HG02884 (cell line): ENCODE data around the gene ZP3.
"Not testable (repeated sequence)": the region's sequence is repeated elsewhere in the genome, so short reads cannot be mapped to it uniquely, and the experiment has no call there.

Source experiments
- ATAC-seq: cut with Tn5 transposase; IDR thresholded peaks from one replicate; pipeline ENCODE4 v1.9.1; 2021; ENCODE audit warnings: mild to moderate bottlenecking, moderate library complexity; ENCODE audit not compliant: unreplicated experiment

Gene ZP3

DNA sequence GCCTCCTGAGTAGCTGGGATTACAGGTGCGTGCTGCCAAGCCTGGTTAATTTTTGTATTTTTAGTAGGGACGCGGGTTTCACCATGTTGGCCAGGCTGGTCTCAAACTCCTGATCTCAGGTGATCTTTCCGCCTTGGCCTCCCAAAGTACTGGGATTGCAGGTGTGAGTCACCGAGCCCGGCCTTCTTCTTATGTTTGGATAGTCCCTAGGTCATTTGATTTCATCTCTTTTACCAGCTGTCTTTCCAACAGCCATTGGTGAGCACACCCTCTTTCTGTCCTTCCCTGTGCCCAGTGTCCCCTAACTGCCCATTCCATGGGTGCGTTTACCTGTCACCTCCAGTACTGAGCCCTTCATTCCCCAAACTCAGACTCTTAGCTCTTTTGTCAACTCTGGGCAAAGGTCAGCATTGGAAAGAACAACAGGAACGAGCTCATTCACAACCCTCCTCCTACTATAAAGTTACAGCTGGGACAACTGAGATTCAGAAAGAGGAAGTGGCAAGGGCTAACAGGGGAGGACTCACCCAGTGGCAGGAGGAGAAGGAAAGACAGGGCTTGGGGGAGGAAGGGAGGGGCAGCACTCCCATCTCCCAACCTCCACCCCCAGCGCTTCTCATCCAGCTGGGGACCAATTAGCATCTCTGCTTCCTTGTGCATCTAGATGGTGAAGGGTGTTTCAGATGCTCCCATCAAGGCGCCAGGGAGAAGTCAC is 20.8 kb upstream of the ZP3 start:
- no peak for ATAC-seq

DNA sequence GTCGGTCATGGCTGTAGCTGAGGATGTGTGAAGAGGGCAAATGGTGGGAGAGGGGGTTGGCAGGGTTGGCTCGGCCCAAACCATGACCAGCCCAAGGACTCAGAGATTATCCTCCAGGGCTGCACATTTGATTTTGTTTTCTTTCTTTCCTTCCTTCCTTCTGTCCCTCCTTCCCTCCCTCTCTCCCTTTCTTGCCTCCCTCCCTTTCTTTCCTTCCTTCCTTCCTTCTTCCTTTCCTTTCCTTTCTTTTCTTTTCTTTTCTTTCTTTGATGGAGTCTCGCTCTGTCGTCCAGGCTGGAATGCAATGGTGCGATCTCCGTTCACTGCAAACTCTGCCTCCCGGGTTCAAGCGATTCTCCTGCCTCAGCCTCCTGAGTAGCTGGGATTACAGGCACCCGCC is 19.0 kb upstream of the ZP3 start:
- ATAC-seq = no peak

DNA sequence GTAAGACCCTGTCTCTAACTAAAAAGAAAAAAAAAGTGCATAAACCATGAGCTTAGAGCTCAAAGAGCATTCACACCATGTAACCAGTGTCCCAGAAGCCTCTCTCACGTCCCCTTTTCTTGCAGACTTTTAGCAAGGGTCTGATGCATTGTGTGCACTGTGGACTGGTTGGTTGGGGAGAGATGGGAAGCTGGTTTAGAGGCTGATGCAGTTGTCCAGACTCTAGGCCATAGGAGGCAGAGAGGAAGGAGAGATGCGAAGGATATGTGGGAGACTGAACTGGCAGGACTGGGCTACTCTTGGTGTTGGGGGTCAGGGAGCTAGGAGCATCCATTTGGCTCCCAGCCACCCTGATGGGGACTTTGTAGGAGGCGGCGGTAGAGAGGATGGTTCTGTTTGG is 17.0 kb upstream of the ZP3 start:
- ATAC-seq = no peak

DNA sequence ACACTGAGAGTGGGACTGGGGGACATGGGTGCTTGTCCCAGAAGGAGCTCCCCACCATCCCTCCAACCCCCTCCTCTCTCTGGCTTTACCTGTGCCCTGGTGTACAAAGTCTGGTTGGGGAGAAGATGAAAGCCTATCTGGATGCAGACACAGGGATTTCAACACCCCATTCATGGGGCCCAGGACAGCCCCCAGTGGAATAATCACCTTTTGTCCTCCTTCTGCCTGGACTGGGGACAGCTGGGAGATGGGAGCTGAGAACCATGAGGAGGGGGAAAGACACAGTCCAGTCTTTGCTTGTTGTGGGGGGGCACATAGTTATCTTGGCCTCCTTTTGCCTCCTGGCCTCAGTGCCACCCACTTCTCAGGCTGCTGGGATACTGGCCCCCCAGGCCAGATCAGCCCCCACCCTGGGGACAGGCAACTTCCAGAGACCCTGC is 16.6 kb upstream of the ZP3 start:
- ATAC-seq = no peak

DNA sequence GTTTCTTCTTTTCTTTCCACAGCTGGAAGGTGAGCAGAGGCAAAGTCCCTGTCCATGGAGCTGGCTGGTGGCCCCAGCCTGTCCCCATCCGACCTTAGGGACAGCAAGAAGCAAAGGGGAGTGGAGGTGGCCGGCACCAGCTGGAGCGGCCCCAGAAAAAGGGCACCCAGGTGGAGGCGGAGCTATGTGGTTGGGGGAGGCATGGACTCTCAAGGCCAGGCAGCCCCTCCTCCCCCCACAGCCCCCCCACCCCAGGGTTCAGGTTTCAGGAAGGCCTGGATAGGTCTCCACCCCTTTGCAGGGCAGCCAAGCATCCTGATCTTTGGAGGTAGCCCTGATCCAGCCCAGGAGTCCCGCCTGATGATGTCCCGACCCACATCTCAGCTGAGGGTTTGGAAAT is 15.2 kb upstream of the ZP3 start, which contains the start of gene SSC4D:
SSC4D (minus strand) TSS at position 161 of the 400 bp plus-strand sequence. CDS start 5,258 bp downstream, outside the sequence.
- ATAC-seq = no peak

DNA sequence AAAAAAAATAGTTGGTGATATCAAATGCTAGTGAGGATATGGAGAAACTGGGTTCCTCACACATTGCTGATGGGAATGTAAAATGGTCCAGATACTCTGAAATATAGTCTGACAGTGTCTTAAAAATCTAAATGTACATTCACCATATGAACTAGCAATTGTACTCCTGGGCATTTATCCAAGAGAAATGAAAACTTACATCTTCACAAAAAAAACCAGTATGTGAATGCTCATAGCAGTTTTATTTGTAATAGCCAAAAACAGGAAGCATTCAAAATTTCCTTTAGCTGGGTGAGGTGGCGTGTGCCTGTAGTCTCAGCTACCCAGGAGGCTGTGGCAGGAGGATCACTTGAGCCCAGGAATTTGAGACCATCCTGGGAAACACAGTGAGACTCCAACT is 13.1 kb upstream of the ZP3 start:
- ATAC-seq = no peak

DNA sequence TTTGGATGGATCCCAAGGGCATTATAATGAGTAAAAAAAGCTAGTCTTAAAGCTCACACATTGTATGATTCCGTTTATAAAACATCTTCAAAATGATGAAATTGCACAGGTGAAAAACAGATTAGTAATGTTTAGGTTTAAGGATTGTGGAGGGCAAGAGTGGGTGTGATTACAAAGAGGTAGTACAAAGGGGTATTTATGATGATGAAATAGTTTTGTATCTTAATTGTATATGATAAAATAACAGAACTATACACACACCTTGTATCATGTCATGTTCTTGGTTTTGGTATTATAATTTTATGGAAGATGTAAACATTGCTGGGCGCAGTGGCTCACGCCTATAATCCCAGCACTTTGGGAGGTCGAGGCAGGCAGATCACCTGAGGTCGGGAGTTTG is 12.5 kb upstream of the ZP3 start:
- ATAC-seq = no peak

DNA sequence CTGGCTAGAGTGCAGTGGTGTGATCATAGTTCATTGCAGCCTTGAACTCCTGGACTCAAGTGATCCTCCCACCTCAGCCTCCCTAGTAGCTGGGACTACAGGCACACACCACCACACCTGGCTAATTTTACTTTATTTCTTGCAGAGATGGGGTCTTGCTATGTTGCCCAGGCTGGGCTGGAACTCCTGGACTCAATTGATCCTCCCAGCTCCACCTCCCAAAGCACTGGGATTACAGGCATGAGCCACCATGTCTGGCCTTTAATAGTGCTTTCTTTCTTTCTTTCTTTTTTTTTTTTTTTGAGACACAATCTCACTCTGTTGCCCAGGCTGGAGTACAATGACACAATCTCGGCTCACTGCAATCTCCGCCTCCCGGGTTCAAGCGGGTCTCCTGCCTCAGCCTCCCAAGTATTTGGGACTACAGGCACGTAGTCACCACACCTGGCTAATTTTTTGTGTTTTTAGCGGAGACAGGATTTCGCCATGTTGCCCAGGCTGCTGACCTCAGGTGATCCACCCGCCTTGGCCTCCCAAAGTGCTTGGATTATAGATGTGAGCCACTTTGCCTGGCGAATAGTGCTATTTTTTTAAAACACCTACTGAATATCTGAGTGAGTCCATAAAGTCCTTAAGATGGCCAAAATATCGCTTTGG is 7.0 kb upstream of the ZP3 start:
- not testable (repeated sequence) for ATAC-seq

DNA sequence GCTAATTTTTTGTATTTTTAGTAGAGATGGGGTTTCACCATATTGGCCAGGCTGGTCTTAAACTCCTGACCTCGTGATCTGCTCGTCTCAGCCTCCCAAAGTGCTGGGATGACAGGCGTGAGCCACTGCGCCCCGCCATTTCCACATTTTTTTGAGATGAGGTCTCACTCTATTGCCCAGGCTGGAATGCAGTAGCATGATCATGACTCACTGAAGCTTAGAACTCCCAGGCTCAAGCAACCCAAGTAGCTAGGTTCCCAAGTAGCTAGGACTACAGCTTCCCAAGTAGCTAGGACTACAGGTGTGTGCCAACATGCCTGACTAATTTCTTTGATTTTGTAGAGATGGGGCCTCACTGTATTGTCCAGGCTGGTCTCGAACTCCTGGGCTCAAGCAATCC is 3.7 kb upstream of the ZP3 start:
- not testable (repeated sequence) for ATAC-seq

DNA sequence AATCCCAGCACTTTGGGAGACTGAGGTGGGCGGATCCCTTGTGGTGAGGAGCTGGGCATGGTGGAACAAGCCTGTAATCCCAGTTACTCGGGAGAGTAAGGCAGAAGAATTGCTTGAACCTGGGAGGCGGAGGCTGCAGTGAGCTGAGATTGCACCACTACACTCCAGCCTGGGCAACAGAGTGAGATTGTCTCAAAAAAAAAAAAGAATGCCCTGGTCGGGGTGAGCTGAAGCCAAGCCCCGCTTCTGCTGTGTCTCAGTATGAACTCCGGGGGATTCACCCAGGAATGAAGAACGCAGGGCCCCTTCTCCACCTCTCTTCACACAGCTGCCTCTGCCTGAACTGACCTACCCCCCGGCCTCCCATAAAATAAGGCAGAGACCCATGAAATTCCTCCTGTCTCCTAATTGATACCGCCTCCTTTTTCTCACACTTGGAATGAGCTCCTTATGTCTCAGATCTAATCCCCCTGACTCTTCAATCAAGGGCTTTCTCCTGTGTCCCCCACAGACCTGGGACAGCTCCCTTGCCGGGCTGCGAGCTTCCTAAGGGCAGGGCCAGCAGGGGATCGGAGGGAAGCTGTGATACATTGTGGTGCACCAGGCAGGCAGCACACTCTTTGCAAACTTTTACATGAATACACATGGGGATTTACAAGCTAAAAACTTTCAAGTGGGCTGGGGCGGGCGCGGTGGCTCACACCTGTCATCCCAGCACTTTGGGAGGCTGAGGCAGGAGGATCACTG is 911 bp upstream of the ZP3 start:
- ATAC-seq = no peak

DNA sequence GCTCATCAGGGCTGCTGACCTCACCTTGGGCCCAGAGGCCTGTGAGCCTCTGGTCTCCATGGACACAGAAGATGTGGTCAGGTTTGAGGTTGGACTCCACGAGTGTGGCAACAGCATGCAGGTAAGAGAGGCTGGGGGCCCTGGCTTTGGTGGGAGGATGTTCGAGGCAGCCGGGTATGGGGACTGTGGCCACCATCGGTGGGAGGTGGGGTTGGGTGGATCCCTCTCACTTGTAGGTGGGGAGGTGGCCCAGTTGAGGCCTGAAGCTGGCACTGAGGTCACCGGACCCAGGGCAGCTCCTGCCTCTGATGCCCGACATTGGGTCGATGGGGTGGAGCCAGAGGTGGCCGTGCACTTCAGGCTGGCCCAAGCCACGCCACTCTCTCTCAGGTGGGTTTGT is 406 bp downstream of the ZP3 start:
- ATAC-seq = no peak

DNA sequence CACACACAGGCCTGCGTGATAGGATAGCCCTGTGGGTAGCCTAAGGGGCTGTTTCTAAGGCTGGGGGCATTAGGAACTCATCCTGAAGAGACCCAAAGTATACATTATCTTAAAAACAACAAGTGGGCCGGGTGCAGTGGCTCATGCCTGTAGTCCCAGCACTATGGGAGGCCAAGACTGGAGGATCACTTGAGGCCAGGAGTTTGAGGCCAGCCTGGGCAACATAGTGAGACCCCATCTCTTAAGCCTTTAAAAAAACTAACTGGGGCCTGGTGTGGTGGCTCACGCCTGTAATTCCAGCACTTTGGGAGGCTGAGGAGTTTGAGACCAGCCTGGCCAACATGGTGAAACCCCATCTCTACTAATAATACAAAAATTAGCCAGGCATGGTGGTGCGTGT is 808 bp downstream of the ZP3 start:
- ATAC-seq = not testable (repeated sequence)

DNA sequence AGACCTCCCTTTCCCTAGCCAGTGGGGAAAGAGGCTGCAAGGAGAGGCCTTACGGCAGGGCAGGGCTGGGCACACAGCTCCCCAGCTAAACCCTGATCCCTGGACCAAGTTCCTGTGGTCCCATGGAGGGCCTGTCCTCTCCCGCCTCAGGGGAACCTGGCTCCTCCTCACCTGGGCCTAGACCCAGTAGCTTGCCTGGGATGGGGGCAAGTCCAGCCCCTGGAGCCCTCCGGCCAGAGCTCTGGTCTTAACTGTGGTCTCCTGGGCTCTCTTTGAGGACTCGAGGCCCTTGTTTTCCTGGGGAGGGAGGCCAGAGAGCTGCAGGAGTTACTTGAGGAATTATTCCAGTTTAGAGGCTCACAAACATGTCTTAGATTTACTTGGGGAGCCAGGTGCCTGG is 1.5 kb downstream of the ZP3 start:
- ATAC-seq = no peak

DNA sequence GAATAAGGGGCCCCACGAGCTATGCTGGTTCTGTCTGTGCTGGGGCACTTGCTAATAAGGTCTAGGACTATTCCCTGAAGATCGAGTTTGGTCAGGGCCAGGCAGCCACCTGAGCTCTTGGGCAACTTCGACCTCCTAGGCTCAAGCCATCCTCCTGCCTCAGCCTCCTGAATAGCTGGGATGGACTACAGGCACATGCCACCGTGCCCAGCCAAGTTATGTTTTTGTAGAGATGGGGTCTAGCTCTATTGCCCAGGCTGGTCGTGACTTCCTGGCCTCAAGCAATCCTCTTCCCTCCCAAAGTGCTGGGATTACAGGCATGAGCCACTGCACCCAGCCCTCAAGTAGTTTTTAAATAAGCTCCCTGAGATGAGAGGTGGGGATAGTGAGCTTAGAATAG is 2.9 kb downstream of the ZP3 start:
- ATAC-seq = no peak

DNA sequence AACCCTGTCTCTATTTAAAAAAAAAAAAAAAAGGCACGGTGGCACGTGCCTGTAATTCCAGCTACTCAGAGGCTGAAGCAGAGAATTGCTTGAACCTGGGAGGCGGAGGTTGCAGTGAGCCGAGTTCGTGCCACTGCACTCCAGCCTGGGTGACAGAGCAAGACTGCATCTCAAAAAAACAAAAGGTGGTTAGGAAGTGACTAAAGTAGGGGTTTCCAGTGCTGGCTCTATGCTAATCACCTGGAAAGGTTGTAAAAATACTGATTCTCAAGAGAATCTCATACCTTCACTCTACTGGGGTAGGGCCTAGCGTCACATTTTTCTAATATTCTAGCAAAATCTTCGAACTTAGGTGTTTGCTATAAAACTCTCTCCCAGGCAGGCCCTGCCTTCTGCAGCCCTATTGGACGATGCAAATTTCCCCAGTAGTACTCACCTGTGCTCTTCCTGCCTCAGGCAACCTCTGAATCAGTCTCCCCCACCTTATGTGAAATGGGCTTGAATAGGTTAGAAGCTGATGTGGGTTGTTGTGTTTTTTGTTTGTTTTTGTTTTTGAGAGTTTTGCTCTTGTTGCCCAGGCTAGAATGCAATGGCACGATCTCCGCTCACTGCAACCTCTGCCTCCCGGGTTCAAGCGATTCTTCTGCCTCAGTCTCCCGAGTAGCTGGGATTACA is 3.5 kb downstream of the ZP3 start:
- no peak for ATAC-seq

DNA sequence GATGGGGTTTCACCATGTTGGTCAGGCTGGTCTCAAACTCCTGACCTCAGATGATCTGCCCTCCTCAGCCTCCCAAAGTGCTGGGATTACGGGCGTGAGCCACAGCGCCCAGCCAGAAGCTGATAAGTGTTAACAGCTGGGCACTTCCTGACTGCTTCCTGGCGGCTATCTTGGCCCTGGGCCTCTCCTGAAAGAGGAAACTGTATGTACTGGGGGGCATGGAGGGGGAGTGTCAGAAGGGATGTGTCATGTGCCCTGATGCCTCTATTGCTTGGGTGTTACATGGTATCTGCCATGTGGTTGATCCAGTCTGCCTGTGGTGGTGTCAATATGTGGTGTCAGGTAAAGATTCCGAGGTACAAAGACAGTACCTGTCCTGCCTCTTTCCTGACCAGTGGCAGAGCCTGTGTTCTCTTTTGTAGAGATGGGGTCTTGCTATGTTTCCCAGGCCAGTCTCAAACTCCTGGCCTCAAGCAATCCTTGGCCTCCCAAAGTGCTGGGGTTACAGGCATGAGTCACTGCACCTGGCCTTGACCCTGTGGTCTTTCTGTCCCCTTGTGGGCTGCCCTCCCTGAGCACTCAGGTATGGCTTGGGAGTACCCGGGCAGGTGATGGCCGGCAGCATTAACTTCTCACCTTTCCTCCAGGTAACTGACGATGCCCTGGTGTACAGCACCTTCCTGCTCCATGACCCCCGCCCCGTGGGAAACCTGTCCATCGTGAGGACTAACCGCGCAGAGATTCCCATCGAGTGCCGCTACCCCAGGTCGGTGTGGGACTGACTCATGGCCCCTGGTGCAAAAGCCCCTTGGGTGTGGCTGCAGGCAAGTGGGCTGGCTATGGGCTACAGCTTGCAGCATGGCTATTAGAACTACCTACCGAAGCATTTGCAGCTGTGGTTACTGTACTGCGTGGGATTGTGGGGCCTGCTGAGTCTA is 4.4 kb downstream of the ZP3 start:
- ATAC-seq = no peak

DNA sequence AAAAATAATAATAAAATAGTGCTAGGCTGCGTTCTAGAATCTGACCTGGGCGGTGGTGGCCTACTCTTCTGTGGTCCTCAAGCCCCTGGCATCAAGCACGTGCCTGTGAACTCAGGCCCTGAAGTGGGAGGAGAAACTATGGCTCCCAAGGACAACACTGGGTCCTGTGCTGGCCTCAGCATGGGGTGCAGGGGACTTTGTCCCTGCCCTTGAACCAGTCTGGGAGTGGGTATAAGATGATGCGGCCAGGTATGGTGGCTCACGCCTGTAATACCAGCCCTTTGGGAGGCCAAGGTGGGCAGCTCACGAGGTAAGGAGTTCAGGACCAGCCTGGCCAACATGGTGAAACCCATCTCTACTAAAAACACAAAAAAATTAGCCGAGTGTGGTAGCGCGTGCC is 5.5 kb downstream of the ZP3 start:
- no peak for ATAC-seq

DNA sequence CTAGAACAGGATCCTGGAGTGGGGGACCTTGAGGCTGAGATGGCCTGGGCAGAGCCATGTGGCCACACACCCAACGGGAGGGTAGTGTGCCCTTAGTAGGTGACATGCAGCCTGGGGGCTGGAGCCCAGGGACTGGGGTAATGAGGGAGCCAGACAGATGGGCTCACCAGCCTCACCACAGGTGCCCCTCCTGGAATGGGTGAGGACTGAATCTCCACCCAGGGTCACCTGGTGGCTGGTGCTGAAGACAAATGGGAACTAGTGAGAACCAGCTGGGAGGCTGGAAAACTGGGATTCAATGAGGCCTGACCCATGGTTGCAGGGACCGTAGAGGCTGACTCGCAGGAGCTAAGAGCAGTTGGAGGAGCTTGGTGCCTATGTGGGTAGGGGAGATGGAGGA is 6.1 kb downstream of the ZP3 start:
- ATAC-seq = no peak

DNA sequence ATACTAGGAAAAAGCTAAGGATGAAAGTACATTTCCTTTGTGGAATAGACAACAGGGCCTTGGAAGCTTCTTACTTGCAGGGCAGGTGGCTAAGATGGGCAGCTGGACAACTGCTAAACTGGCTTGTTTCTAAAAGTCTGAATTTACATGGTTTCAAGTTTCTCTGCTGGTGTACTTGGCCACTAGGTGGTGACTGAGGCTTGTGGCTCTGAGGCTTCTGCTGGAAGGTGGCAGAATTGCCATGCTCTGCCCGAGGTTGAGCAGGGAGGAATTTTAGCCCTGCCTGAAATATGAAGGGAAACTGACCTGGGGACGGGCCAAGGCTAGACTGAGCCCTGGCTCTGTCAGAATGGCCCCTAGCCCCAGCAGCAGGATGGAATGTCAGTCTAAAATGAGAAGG is 13.1 kb downstream of the ZP3 start:
- not testable (repeated sequence) for ATAC-seq
